Right forelimb (tissue), 1 donor: ENCODE measurements around the gene IFNA6.
A peak's percentile ranks its signal among the peaks of the same experiment; 100 is the strongest.

ENCODE experiments used
- DNase-seq: peaks from one replicate; pipeline ENCODE4 v3.0.0-alpha.2; 2018

IFNA6 gene

DNA sequence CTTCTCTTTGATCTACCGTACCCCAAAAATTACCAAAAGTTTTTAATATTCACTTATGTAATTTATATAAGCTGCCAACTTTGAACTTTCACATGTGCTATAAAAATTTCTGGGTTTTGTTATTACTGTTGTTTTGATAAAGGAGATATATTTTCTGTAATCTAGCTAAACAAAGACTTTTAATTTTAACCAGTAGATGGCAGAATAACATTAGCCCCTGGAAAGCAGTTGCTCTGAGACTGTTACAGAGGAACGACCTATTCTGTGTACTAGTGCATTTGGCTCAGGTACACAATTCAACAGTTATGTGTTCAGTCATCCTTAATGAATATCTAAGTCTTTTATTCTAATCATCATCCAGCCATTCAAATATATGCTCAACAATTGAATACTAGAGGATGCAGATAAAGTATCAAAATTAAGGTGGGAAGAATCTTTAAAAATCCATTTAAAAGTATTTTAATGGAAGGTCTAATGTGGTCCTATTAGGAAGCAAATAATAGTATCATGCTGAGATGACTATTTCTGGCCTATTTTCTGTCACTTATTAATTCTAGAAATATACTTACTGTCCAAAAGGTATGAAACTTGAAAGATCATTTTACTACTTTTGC is 24.1 kb downstream of the IFNA6 start:
- DNase-seq = no peak

DNA sequence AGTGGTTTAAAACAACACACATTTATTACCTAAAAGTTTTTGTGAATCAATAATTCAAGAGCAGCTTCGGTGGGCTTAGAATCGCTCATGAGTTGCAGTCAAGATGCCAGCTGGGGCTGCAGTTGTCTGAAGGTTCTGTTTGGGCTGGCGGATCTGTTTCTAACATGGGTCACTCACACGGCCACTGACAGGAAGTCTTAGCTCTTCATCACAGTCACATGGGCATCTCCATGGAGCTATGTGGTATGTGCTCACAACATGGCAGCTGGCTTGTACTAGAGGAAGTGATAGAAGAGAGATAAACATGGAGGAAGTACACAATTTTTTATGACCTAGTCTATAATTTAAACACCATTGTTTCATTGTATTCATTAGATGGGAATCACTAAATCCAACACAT is 26.6 kb downstream of the IFNA6 start:
- no peak for DNase-seq

- DNase-seq = no peak
These were observed 27.7 kb downstream of the IFNA6 start for GRCh38 chr9:21322911-21323461.

DNA sequence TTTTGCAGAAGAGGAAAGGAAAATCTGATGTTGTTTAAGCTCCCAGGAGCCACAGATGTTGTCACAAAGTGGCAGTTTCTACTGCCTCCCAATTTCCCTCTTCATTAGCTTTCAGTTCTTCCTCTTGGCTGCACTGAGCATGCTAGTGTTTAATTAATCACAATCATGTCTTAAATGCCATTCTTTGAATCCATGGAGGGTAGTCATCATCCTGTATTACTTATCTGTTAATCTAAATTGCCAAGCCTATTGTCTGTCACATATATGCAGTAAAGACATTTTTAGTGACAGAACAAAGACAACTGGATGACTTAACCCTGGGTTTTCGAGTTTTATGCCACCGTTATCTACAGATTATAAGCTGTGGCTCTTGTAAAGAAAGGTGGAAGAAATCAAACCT is 30.2 kb downstream of the IFNA6 start:
- no peak for DNase-seq

- peak; percentile 46 for DNase-seq
These were observed 32.4 kb downstream of the IFNA6 start for GRCh38 chr9:21317956-21318923.

GRCh38 chr9:21316860-21317259 is 33.8 kb downstream of the IFNA6 start:
- no peak for DNase-seq

GRCh38 chr9:21316032-21316842 is 34.5 kb downstream of the IFNA6 start:
- DNase-seq = no peak

GRCh38 chr9:21314152-21314551 is 36.5 kb downstream of the IFNA6 start:
- no peak for DNase-seq

- no peak for DNase-seq
These were observed 38.8 kb downstream of the IFNA6 start for GRCh38 chr9:21311889-21312288.

GRCh38 chr9:21305213-21305612 is 45.5 kb downstream of the IFNA6 start, which contains the start of gene IFNA5:
Gene IFNA5, minus strand, starts transcription at chr9:21305313. Its CDS starts 57 bp downstream, at chr9:21305256.
- DNase-seq = no peak
